Measurements from ENCODE around the gene UBE2F. TPM values are rescaled to one million over a fixed set of nuclear protein-coding genes. Genes with fewer than 3 reads are reported as not detected.
A peak's percentile ranks its signal among the peaks of the same experiment; 100 is the strongest.

Gene UBE2F
- total and polyA plus RNA-seq, 9 of the 15 experiments (the other 6 are each of a cell fraction or from before 2014, with no cell fraction given) = 18.1 to 88.1 (median 53.0) TPM

GRCh38 chr2:237935740-237936452 is 30.9 kb upstream of the UBE2F start:
- Histone ChIP-seq H3K36me3 (ENCODE audit: control insufficient read depth, insufficient read depth, low read length) (no peaks in the 10 kb centered on the region), H4K20me1 (replicated peaks; ENCODE audit: control insufficient read depth, insufficient read depth, low read length) (no peaks in the 10 kb centered on the region), H3K27me3 (ENCODE audit: control insufficient read depth in 2 of 2, insufficient read depth in 2 of 2, low read length in 2 of 2) (no peaks in the 10 kb centered on the region), H3K9me1 (ENCODE audit: control insufficient read depth, insufficient read depth, low read length) (no peaks in the 10 kb centered on the region), H3K4me1 (replicated peaks in 1 of 2; ENCODE audit: control insufficient read depth in 2 of 2, insufficient read depth in 2 of 2, low read length in 2 of 2) (peaks cover 10 to 19% of the 10 kb centered on the region in 2 experiments; a peak in 4 of 5 replicates), H3K4me3 (no peak overlapping the region), H3K9ac (ENCODE audit: insufficient read depth in 1 of 2, low read depth in 2 of 2, low read length in 2 of 2) (no peak overlapping the region; a peak in 1 of 4 replicates), H2AFZ (ENCODE audit: low read depth, low read length) (no peak overlapping the region), H3K9me3 (replicated peaks; ENCODE audit: control insufficient read depth, insufficient read depth, low read depth, low read length) (no peaks in the 10 kb centered on the region), H3K4me2 (ENCODE audit: insufficient read depth, low read length) (no peak overlapping the region; the same call in 1 of the 2 replicates), H3K27ac (ENCODE audit: extremely low read depth, low read depth, low read length) (no peak overlapping the region), H3K79me2 (ENCODE audit: control insufficient read depth, insufficient read depth, low read length) (no peaks in the 10 kb centered on the region)
- no TSS peak for BruUV-seq (replicated peaks)
- CTCF ChIA-PET (ENCODE audit: low intra/inter-chr PET ratio) = no interaction called here
- ATAC-seq (peak; percentile 57), DNase-seq (ENCODE audit: extremely low read depth in 1 of 4, low spot score in 3 of 4) (peak in 2 of 4 experiments; percentile 13 to 43), FAIRE-seq (peak; percentile 46)
- in situ Hi-C loops (cut with MboI) (no loop called here), intact Hi-C loops (cut with micrococcal nuclease) (no loop called here)
- WGBS (ENCODE audit: insufficient coverage, low coverage, missing lambda C conversion rate) = 41% methylated on average over 11 of the region's 11 CpGs
- POLR2A ChIA-PET = no interaction called here
- TF ChIP-seq BCL6 (CRISPR knock-in tag; IDR thresholded peaks at IDR 0.05) = no peak
- TF ChIP-seq CEBPG (CRISPR knock-in tag; IDR thresholded peaks at IDR 0.05) = peak; percentile 50; the same call in 1 of the 2 replicates
- TF ChIP-seq CEBPG (tag; conservative IDR thresholded peaks at IDR 0.05 in 1 of 2, IDR thresholded peaks at IDR 0.05 in 1 of 2) = peak; percentile 15 to 56; a peak in 3 of 4 replicates
- no peak for TF ChIP-seq CGGBP1 (CRISPR knock-in tag; IDR thresholded peaks at IDR 0.05)
- peak; percentile 84 for TF ChIP-seq CTBP1 (IDR thresholded peaks at IDR 0.05; ENCODE audit: borderline replicate concordance)
- no peak for TF ChIP-seq SOX6 (IDR thresholded peaks at IDR 0.05)
- no peak for TF ChIP-seq RBFOX2 (IDR thresholded peaks at IDR 0.05; ENCODE audit: low read depth, low read length)
- 0 out of 2 replicates have a peak, but pooled peaks have one; percentile 20 for TF ChIP-seq TRIM28 (IDR thresholded peaks at IDR 0.05)
- no peak for TF ChIP-seq BRF1 (IDR thresholded peaks at IDR 0.05; ENCODE audit: borderline replicate concordance, extremely low read depth, insufficient read length)
- TF ChIP-seq ASH1L (IDR thresholded peaks at IDR 0.05; ENCODE audit: borderline replicate concordance, low read depth, partially characterized antibody) = no peak
- TF ChIP-seq CBX5 (IDR thresholded peaks at IDR 0.05; ENCODE audit: borderline replicate concordance, low read depth) = no peak
- TF ChIP-seq MTF1 (CRISPR knock-in tag; IDR thresholded peaks at IDR 0.05; ENCODE audit: borderline replicate concordance) = no peak
- TF ChIP-seq ZZZ3 (IDR thresholded peaks at IDR 0.05) = no peak
- TF ChIP-seq SP1 (CRISPR knock-in tag; IDR thresholded peaks at IDR 0.05) = no peak
- TF ChIP-seq TRIM24 (IDR thresholded peaks at IDR 0.05) = 0 out of 4 replicates have a peak, but pooled peaks of 1 of the 2 experiments have one; percentile 41
- TF ChIP-seq POLR2AphosphoS2 (IDR thresholded peaks at IDR 0.05; ENCODE audit: low read length) = no peak
- no peak for TF ChIP-seq TBP (optimal IDR thresholded peaks at IDR 0.05; ENCODE audit: low read depth, low read length)
- no peak for TF ChIP-seq NEUROD1 (IDR thresholded peaks at IDR 0.05; ENCODE audit: borderline replicate concordance, low read depth, low read length, partially characterized antibody)
- no peak for TF ChIP-seq ETS2 (tag; IDR thresholded peaks at IDR 0.05; ENCODE audit: borderline replicate concordance, poor library complexity, severe bottlenecking)
- TF ChIP-seq ZEB2 (IDR thresholded peaks at IDR 0.05) = peak; percentile 79
- peak; percentile 48 for TF ChIP-seq ZNF316 (IDR thresholded peaks at IDR 0.05)
- no peak for TF ChIP-seq ARID3B (CRISPR knock-in tag; IDR thresholded peaks at IDR 0.05; ENCODE audit: borderline replicate concordance)

Data from K562 (cell line).